ENCODE data around the gene TUBA4A. TPM values are rescaled to one million over a fixed set of nuclear protein-coding genes. Genes with fewer than 3 reads are reported as not detected.

TUBA4A gene
- total RNA-seq, 4 donors from 2014 or later = 33.2 to 89.3 (median 56.2) TPM

GRCh38 chr2:219247678-219248642 is 5.8 kb downstream of the TUBA4A start:
- Histone ChIP-seq H3K27ac (peak overlapping the region in 3 of 4 donors; percentile 87 to 90 (median 88)), H3K27me3 (no peaks in the 10 kb centered on the region), H3K4me1 (peaks cover 3 to 81% (median 25%) of the 10 kb centered on the region in 3 donors), H3K36me3 (peaks cover 0 to 47% of the 10 kb centered on the region in 2 donors), H3K4me3 (no peak overlapping the region), H3K9me3 (no peaks in the 10 kb centered on the region)
- WGBS, 2 donors (ENCODE audit: low coverage in 1 of 2) = 68 to 93% methylated on average over 3 of the region's 17 CpGs
- TF ChIP-seq CTCF (IDR thresholded peaks at IDR 0.05) = no peak
- TF ChIP-seq POLR2A (IDR thresholded peaks at IDR 0.05) = no peak
- TF ChIP-seq POLR2AphosphoS5 (IDR thresholded peaks at IDR 0.05) = no peak
- no peak for TF ChIP-seq EP300 (IDR thresholded peaks at IDR 0.05)
- ATAC-seq = no peak

- H3K4me1 ChIP-seq = peaks cover 3 to 67% (median 24%) of the 10 kb centered on the region in 3 donors
- H3K4me3 ChIP-seq = no peak overlapping the region
- no peaks in the 10 kb centered on the region for H3K9me3 ChIP-seq
- TF ChIP-seq EP300 (IDR thresholded peaks at IDR 0.05) (no peak), CTCF (IDR thresholded peaks at IDR 0.05) (no peak), POLR2AphosphoS5 (IDR thresholded peaks at IDR 0.05) (no peak), POLR2A (IDR thresholded peaks at IDR 0.05) (no peak)
- peak overlapping the region in 3 of 4 donors; percentile 14 to 94 (median 89) for H3K27ac ChIP-seq
- H3K36me3 ChIP-seq = peaks cover 0 to 45% of the 10 kb centered on the region in 2 donors
- no peaks in the 10 kb centered on the region for H3K27me3 ChIP-seq
- no CpG with 5 or more reads among the region's 10 CpGs for WGBS, 2 donors (ENCODE audit: low coverage in 1 of 2)
- ATAC-seq = no peak
Observed at GRCh38 chr2:219246559-219246958, 7.2 kb downstream of the TUBA4A start.

- 40 to 57% methylated on average over 1 to 2 of the region's 10 CpGs for WGBS, 2 donors (ENCODE audit: low coverage in 1 of 2)
- ATAC-seq = no peak
- TF ChIP-seq POLR2AphosphoS5 (IDR thresholded peaks at IDR 0.05) (no peak), EP300 (IDR thresholded peaks at IDR 0.05) (no peak), POLR2A (IDR thresholded peaks at IDR 0.05) (no peak)
- H3K27me3 ChIP-seq = no peaks in the 10 kb centered on the region
- peak overlapping the region; percentile 89 to 96 (median 93) for H3K27ac ChIP-seq
- H3K4me3 ChIP-seq = peak overlapping the region; percentile 66 to 90
- H3K36me3 ChIP-seq = peaks cover 0 to 38% of the 10 kb centered on the region in 2 donors
- H3K4me1 ChIP-seq = peaks cover 3 to 60% (median 24%) of the 10 kb centered on the region in 3 donors
- no peaks in the 10 kb centered on the region for H3K9me3 ChIP-seq
Observed at GRCh38 chr2:219245899-219246230, 7.9 kb downstream of the TUBA4A start.

- 0% methylated on average over 8 of the region's 46 CpGs; no CpG with 5 or more reads in 1 of the 2 donors for WGBS, 2 donors (ENCODE audit: low coverage in 1 of 2)
- no peaks in the 10 kb centered on the region for H3K27me3 ChIP-seq
- TF ChIP-seq EP300 (IDR thresholded peaks at IDR 0.05) (no peak), CTCF (IDR thresholded peaks at IDR 0.05) (peak in 1 of 4 experiments; percentile 7), POLR2A (IDR thresholded peaks at IDR 0.05) (peak; percentile 79 to 82), POLR2AphosphoS5 (IDR thresholded peaks at IDR 0.05) (peak; percentile 91)
Observed at GRCh38 chr2:219245148-219245898, 8.4 kb downstream of the TUBA4A start, which contains the start of the genes GLB1L and STK16. GLB1L (minus strand) TSS chr2:219245444; CDS start chr2:219243573, 1,871 bp downstream. STK16 (plus strand) TSS chr2:219245479; CDS start chr2:219246000, 521 bp downstream.

GRCh38 chr2:219244789-219245147 is 8.9 kb downstream of the TUBA4A start:
- WGBS, 2 donors (ENCODE audit: low coverage in 1 of 2) = 42 to 66% methylated on average over 4 of the region's 6 CpGs
- peaks cover 0 to 30% of the 10 kb centered on the region in 2 donors for H3K36me3 ChIP-seq

More at GRCh38 chr2:219245148-219245898, 8.4 kb downstream of the TUBA4A start, which contains the start of the genes GLB1L and STK16:
- peak within 1 kb of the TSS; percentile 66 to 90 for H3K4me3 ChIP-seq
- peaks cover 0 to 32% of the 10 kb centered on the region in 2 donors for H3K36me3 ChIP-seq
- ATAC-seq = peak; percentile 93
- no peaks in the 10 kb centered on the region for H3K9me3 ChIP-seq
- H3K27ac ChIP-seq = peak within 1 kb of the TSS; percentile 89 to 96 (median 93)
- peaks cover 3 to 55% (median 22%) of the 10 kb centered on the region in 3 donors for H3K4me1 ChIP-seq

More at GRCh38 chr2:219244789-219245147, 8.9 kb downstream of the TUBA4A start:
- no peak for TF ChIP-seq EP300 (IDR thresholded peaks at IDR 0.05)
- no peak for TF ChIP-seq CTCF (IDR thresholded peaks at IDR 0.05)
- Histone ChIP-seq H3K4me3 (peak overlapping the region; percentile 66 to 90), H3K4me1 (peaks cover 3 to 49% (median 16%) of the 10 kb centered on the region in 3 donors), H3K27me3 (no peaks in the 10 kb centered on the region), H3K27ac (peak overlapping the region; percentile 89 to 96 (median 93)), H3K9me3 (no peaks in the 10 kb centered on the region)
- ATAC-seq = no peak

Measured in gastroesophageal sphincter (tissue), 4 donors.